Body of pancreas (tissue), 4 donors: ENCODE measurements around the gene SH2D3C.

ENCODE experiments used
- CTCF ChIP-seq, 7 experiments: fragments of 450-650 bp in 4 of 7; fragments of 200-600 bp in 3 of 7; sonication (generic) in 3 of 7; IDR thresholded peaks; one replicate each; pipeline ENCODE4 v1.5.1; 2016 to 2019; ENCODE audit warnings: antibody characterized with exemption in 7 of 7
- POLR2A ChIP-seq, 3 donors: fragments of 450-650 bp; IDR thresholded peaks; one replicate each; pipeline ENCODE4 v1.6.1; 2016; ENCODE audit warnings: antibody characterized with exemption in 3 of 3, mild to moderate bottlenecking in 2 of 3

GRCh38 chr9:127749090-127749787 is 29.2 kb downstream of the SH2D3C start:
- TF ChIP-seq CTCF (IDR thresholded peaks at IDR 0.05) (no peak), POLR2A (IDR thresholded peaks at IDR 0.05) (no peak)
